Ishikawa (cell line): Measurements from ENCODE around the gene ITIH3.

Experiments
- CEBPB ChIP-seq: IDR thresholded peaks from 2 replicates; pipeline ENCODE4 v1.6.1; 2012
- CREB1 ChIP-seq: IDR thresholded peaks from 2 replicates; pipeline ENCODE4 v1.6.1; 2012; ENCODE audit warnings: low read depth
- EGR1 ChIP-seq: IDR thresholded peaks from 2 replicates; pipeline ENCODE4 v1.6.1; 2012
- EP300 ChIP-seq: IDR thresholded peaks from 2 replicates; pipeline ENCODE4 v1.6.1; 2012; ENCODE audit warnings: borderline replicate concordance
- FOXM1 ChIP-seq: IDR thresholded peaks from 2 replicates; pipeline ENCODE4 v1.6.1; 2012; ENCODE audit warnings: low read depth, borderline replicate concordance
- NFIC ChIP-seq: IDR thresholded peaks from 2 replicates; pipeline ENCODE4 v1.6.1; 2012
- RAD21 ChIP-seq: IDR thresholded peaks from 2 replicates; pipeline ENCODE4 v1.6.1; 2012; ENCODE audit warnings: low read depth
- TAF1 ChIP-seq: IDR thresholded peaks from 2 replicates; pipeline ENCODE4 v1.6.1; 2012; ENCODE audit warnings: low read depth, mild to moderate bottlenecking
- TCF12 ChIP-seq: IDR thresholded peaks from 2 replicates; pipeline ENCODE4 v1.6.1; 2012; ENCODE audit warnings: low read depth
- TEAD4 ChIP-seq: IDR thresholded peaks from 2 replicates; pipeline ENCODE4 v1.6.1; 2012
- YY1 ChIP-seq: IDR thresholded peaks from 2 replicates; pipeline ENCODE4 v1.6.1; 2012; ENCODE audit warnings: low read depth
- ZBTB7A ChIP-seq: IDR thresholded peaks from 2 replicates; pipeline ENCODE4 v1.6.1; 2012; ENCODE audit warnings: low read depth
- TF ChIP-seq, protein P1 (sequence below): IDR thresholded peaks from 2 replicates; pipeline ENCODE4 v1.6.1; 2012
- TF ChIP-seq, protein P2 (sequence below): IDR thresholded peaks from 2 replicates; pipeline ENCODE4 v1.6.1; 2012
- TF ChIP-seq, protein P3 (sequence below): IDR thresholded peaks from 2 replicates; pipeline ENCODE4 v1.6.1; 2012; ENCODE audit warnings: low read depth, mild to moderate bottlenecking

The ITIH3 gene

DNA sequence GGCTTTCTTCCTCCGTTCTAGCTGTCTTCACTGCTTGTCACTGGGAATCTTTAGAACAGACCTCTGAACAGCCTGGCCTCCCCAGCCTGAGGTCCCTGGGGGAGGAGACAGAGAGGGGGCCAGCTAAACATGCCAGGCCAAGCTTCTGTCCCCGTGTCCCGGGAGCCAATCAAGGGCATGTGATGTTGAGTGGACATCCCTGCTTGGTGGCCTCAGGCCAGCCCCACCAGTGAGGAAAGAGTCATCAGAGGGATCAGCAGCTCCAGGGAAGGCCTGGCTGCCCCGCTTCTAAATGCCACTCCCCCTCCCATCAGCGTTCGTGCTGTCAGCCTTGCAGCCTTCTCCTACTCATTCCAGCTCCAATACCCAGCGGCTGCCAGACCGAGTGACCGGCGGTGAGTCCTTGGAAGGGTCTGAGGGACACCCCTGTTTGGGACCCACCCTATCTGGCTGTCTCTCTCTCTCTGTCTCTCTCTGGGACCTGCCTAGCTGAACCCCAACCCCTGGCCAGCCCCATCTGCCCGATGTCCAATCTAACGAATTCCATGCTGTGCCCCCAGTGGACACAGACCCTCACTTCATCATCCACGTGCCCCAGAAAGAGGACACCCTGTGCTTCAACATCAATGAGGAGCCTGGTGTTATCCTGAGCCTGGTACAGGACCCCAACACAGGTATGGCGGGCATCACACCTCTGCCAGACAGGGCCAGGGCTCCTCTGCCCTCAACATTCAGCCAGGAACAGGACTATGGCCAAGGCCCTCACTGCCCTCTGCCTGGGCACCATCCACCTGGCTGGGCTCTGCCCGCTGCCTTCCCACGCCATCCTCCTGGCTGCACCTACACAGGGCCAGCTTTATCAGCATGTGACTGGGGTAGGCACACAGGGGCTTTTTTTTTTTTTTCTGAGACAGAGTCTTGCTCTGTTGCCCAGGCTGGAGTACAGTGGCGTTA, 6.6 kb upstream of the ITIH3 start:
- no peak for TF ChIP-seq EGR1
- TF ChIP-seq, protein P1, sequence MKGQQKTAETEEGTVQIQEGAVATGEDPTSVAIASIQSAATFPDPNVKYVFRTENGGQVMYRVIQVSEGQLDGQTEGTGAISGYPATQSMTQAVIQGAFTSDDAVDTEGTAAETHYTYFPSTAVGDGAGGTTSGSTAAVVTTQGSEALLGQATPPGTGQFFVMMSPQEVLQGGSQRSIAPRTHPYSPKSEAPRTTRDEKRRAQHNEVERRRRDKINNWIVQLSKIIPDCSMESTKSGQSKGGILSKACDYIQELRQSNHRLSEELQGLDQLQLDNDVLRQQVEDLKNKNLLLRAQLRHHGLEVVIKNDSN, result no peak
- no peak for TF ChIP-seq YY1
- no peak for TF ChIP-seq RAD21
- TF ChIP-seq EP300, result no peak
- no peak for TF ChIP-seq TEAD4
- TF ChIP-seq TAF1, result no peak
- TF ChIP-seq CEBPB, result no peak
- TF ChIP-seq ZBTB7A, result no peak
- TF ChIP-seq, protein P2, sequence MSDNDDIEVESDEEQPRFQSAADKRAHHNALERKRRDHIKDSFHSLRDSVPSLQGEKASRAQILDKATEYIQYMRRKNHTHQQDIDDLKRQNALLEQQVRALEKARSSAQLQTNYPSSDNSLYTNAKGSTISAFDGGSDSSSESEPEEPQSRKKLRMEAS, result no peak
- no peak for TF ChIP-seq NFIC
- no peak for TF ChIP-seq CREB1
- TF ChIP-seq FOXM1, result no peak
- TF ChIP-seq, protein P3, sequence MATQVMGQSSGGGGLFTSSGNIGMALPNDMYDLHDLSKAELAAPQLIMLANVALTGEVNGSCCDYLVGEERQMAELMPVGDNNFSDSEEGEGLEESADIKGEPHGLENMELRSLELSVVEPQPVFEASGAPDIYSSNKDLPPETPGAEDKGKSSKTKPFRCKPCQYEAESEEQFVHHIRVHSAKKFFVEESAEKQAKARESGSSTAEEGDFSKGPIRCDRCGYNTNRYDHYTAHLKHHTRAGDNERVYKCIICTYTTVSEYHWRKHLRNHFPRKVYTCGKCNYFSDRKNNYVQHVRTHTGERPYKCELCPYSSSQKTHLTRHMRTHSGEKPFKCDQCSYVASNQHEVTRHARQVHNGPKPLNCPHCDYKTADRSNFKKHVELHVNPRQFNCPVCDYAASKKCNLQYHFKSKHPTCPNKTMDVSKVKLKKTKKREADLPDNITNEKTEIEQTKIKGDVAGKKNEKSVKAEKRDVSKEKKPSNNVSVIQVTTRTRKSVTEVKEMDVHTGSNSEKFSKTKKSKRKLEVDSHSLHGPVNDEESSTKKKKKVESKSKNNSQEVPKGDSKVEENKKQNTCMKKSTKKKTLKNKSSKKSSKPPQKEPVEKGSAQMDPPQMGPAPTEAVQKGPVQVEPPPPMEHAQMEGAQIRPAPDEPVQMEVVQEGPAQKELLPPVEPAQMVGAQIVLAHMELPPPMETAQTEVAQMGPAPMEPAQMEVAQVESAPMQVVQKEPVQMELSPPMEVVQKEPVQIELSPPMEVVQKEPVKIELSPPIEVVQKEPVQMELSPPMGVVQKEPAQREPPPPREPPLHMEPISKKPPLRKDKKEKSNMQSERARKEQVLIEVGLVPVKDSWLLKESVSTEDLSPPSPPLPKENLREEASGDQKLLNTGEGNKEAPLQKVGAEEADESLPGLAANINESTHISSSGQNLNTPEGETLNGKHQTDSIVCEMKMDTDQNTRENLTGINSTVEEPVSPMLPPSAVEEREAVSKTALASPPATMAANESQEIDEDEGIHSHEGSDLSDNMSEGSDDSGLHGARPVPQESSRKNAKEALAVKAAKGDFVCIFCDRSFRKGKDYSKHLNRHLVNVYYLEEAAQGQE, result no peak
- no peak for TF ChIP-seq TCF12

DNA sequence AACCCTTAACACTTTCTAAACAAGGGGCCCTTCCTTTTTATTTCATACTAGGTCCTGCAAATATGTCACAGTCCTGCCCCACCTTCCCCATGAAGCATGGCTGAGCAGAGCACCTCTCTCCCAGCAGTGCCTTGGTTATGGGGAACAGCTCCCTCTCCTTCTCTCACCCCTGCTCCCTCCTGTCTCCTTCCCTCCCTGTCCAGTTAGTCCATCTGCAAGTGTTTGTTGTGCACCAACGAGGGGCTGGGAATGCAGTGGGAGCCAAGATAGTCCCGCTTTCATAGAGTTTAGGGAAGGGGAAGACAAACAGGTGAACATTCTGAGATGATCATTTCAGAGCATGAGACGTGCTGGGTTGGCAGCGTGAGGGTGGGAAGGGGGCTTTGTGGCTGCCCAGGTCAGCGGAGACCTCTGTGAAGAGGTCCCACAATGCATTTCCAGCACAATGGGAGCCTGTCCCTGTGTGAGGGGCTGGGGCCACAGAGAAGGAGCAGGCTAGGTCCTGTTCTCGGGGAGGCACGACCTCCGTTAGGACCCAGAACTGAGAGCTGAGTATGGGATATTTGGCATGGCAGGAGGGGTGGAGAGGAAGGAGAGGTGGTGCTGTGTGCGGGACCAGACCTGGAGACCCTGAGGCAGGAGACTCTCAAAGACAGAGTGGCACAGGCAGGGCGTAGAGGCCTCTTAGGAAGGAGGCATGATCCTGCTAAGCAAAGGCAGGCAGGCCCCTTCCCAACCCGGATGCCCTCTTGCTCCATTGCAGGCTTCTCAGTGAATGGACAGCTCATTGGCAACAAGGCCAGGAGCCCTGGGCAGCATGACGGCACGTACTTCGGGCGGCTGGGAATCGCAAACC, 5.5 kb upstream of the ITIH3 start:
- TF ChIP-seq, protein P3, result no peak
- no peak for TF ChIP-seq EGR1
- TF ChIP-seq ZBTB7A, result no peak
- no peak for TF ChIP-seq TCF12
- no peak for TF ChIP-seq TAF1
- TF ChIP-seq CREB1, result no peak
- no peak for TF ChIP-seq CEBPB
- TF ChIP-seq FOXM1, result no peak
- no peak for TF ChIP-seq YY1
- TF ChIP-seq, protein P1, result no peak
- TF ChIP-seq, protein P2, result no peak
- TF ChIP-seq EP300, result no peak
- TF ChIP-seq NFIC, result no peak
- no peak for TF ChIP-seq RAD21
- no peak for TF ChIP-seq TEAD4

DNA sequence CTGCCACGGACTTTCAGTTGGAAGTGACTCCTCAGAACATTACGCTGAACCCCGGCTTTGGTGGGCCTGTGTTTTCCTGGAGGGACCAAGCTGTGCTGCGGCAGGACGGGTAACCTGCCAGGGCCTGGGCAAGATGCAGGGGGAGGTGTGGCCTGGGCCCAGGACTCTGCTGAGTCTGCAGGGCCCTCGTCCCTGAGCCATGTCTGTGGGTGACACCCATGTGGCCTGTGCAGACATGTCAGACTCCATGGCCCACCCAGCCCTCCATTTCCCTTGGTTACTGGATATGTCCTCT, 4.9 kb upstream of the ITIH3 start:
- TF ChIP-seq TAF1 (no peak), NFIC (no peak), TEAD4 (no peak), CREB1 (no peak), CEBPB (no peak), FOXM1 (no peak), TCF12 (no peak), EP300 (no peak), RAD21 (no peak), EGR1 (no peak), ZBTB7A (no peak), YY1 (no peak)
- TF ChIP-seq, protein P3, result no peak
- TF ChIP-seq, protein P2, result no peak
- TF ChIP-seq, protein P1, result no peak
